ENCODE measurements around the gene XIRP1.

Gene XIRP1

DNA sequence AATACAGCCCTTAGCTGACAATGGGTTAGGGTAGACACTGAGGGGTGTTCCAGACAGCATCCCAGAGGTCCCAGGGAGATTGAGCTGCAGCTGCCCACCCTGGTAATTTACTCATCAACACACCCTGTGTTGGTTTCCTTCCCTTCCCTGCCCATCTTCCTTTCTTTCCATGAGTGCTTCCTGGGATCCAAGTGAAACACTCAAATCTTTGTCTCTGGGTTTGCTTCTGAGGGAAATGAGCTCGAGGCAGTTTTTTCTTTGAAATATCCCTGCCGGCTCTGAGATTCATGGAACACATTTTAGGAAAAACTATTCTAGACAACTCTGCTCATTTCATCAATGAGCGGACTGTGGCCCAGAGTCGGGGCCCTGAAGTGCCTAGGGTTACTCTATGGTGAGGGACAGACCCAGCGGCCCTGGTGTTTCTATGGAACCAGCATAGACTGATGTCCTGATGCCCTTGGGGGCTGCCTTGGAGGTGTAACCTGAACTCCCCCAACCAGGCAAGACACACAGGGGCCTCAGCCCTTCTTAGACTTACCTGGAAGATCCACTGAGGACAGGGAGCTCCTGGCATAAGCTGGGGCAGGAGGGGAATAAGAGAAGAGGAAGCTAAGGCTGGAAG lies 24.1 kb downstream of the XIRP1 start:
- H3K9ac ChIP-seq, result no peak overlapping the region
- no peaks in the 10 kb centered on the region for H3K36me3 ChIP-seq
- TF ChIP-seq Cebpa-rat (IDR thresholded peaks at IDR 0.05), result no peak
- no peaks in the 10 kb centered on the region for H3K27me3 ChIP-seq
- H3K4me1 ChIP-seq, result peaks cover 14% of the 10 kb centered on the region
- no peaks in the 10 kb centered on the region for H3K9me3 ChIP-seq
- H3K4me2 ChIP-seq, result no peak overlapping the region
- no peak overlapping the region for H3K4me3 ChIP-seq
- H4K20me1 ChIP-seq, result no peaks in the 10 kb centered on the region
- no peak overlapping the region for H3K27ac ChIP-seq

- no peaks in the 10 kb centered on the region for H3K9me3 ChIP-seq
- peaks cover 16% of the 10 kb centered on the region for H3K4me1 ChIP-seq
- no peaks in the 10 kb centered on the region for H3K36me3 ChIP-seq
- no peak overlapping the region for H3K9ac ChIP-seq
- no peak overlapping the region for H3K4me2 ChIP-seq
- TF ChIP-seq Cebpa-rat (IDR thresholded peaks at IDR 0.05), result no peak
- no peaks in the 10 kb centered on the region for H4K20me1 ChIP-seq
- no peaks in the 10 kb centered on the region for H3K27me3 ChIP-seq
- H3K4me3 ChIP-seq, result no peak overlapping the region
- no peak overlapping the region for H3K27ac ChIP-seq
Observed at GRCh38 chr3:39166932-39167532, 25.4 kb downstream of the XIRP1 start.

DNA sequence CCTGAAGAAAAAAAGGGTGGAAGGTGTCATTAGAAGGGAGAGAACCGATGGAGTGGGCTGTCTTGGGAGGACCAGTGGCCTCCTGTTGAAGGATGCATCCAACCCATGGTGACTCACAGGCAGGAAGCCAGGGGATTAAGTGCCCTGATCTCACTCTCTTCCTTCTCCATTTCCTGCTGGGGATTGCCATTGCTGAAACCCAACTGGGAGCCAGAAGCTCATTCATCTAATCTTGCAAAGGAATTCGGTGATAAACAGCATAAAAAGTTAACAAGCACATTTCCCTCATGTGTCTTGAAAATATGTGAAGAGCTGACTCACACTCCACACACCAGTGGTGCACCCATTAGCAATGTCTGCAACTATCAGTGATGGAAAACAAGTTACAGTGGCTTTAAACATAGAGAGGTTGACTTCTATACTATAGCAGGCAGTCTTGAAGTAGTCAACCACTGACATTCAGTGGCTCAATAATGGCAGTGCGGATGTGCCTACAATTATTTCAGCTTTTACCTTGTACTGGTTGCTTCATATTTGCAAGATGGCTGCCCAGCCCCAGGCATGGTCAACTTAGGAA lies 26.2 kb downstream of the XIRP1 start:
- no peak for TF ChIP-seq Cebpa-rat (IDR thresholded peaks at IDR 0.05)
- Histone ChIP-seq H3K4me1 (peaks cover 16% of the 10 kb centered on the region), H3K9me3 (no peaks in the 10 kb centered on the region), H3K4me3 (no peak overlapping the region), H3K27me3 (no peaks in the 10 kb centered on the region), H3K36me3 (no peaks in the 10 kb centered on the region), H3K4me2 (no peak overlapping the region), H3K9ac (no peak overlapping the region), H3K27ac (no peak overlapping the region), H4K20me1 (no peaks in the 10 kb centered on the region)

GRCh38 chr3:39165518-39165917 lies 26.9 kb downstream of the XIRP1 start:
- no peaks in the 10 kb centered on the region for H3K36me3 ChIP-seq
- H3K27me3 ChIP-seq, result no peaks in the 10 kb centered on the region
- no peak overlapping the region for H3K9ac ChIP-seq
- no peaks in the 10 kb centered on the region for H3K9me3 ChIP-seq
- H3K27ac ChIP-seq, result no peak overlapping the region
- H3K4me2 ChIP-seq, result no peak overlapping the region
- no peak overlapping the region for H3K4me3 ChIP-seq
- peaks cover 16% of the 10 kb centered on the region for H3K4me1 ChIP-seq
- no peaks in the 10 kb centered on the region for H4K20me1 ChIP-seq
- TF ChIP-seq Cebpa-rat (IDR thresholded peaks at IDR 0.05), result no peak

DNA sequence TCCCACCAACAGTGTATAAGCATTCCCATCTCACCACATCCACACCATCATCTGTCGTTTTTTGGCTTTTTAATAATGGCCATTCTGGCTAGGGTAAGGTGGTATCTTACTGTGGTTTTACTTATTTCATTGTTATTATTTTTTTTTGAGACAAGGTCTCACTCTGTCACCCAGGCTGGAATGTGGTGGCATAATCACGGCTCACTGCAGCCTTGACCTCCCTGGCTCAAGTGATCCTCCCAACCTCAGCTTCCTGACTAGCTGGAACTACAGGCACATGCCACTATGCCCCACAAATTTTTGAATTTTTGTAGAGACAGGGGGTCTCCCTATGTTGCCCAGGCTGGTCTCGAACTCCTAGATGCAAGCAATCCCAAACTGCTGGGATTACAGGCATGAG lies 28.0 kb downstream of the XIRP1 start:
- H3K9me3 ChIP-seq, result no peaks in the 10 kb centered on the region
- H3K4me2 ChIP-seq, result no peak overlapping the region
- H3K4me1 ChIP-seq, result peaks cover 16% of the 10 kb centered on the region
- TF ChIP-seq Cebpa-rat (IDR thresholded peaks at IDR 0.05), result no peak
- no peaks in the 10 kb centered on the region for H3K27me3 ChIP-seq
- H4K20me1 ChIP-seq, result no peaks in the 10 kb centered on the region
- no peaks in the 10 kb centered on the region for H3K36me3 ChIP-seq
- H3K27ac ChIP-seq, result no peak overlapping the region
- no peak overlapping the region for H3K4me3 ChIP-seq
- no peak overlapping the region for H3K9ac ChIP-seq

- Histone ChIP-seq H3K4me3 (no peak overlapping the region), H3K9me3 (no peaks in the 10 kb centered on the region), H3K27me3 (no peaks in the 10 kb centered on the region), H3K27ac (no peak overlapping the region), H4K20me1 (peaks cover 2% of the 10 kb centered on the region), H3K4me1 (peaks cover 10% of the 10 kb centered on the region; the same call in 1 of the 2 replicates), H3K36me3 (no peaks in the 10 kb centered on the region), H3K4me2 (no peak overlapping the region), H3K9ac (no peak overlapping the region)
- TF ChIP-seq Cebpa-rat (IDR thresholded peaks at IDR 0.05), result no peak
Observed at GRCh38 chr3:39158148-39158715, 34.2 kb downstream of the XIRP1 start.

DNA sequence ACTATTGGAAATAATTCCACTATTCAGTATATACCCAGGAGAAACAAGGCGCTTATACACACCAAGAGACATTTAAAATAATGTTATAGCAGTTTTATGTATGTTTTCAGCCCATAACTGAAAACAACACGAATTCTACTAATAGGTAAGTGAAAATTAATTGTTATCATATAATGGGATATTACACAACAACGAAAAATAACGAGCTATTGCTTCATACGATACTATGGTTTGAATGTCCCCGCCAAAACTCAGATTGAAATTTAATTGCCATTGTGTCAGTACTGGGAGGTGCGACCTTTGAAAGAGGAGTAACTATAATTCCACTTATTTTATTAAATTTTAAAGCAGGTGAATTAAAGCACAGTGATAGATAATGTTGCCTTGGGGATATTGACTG lies 35.0 kb downstream of the XIRP1 start:
- Histone ChIP-seq H4K20me1 (peaks cover 10% of the 10 kb centered on the region), H3K27me3 (no peaks in the 10 kb centered on the region), H3K36me3 (no peaks in the 10 kb centered on the region), H3K4me1 (peaks cover 9% of the 10 kb centered on the region; the same call in 1 of the 2 replicates), H3K4me3 (no peak overlapping the region), H3K9me3 (no peaks in the 10 kb centered on the region), H3K4me2 (no peak overlapping the region), H3K27ac (no peak overlapping the region), H3K9ac (no peak overlapping the region)
- no peak for TF ChIP-seq Cebpa-rat (IDR thresholded peaks at IDR 0.05)

DNA sequence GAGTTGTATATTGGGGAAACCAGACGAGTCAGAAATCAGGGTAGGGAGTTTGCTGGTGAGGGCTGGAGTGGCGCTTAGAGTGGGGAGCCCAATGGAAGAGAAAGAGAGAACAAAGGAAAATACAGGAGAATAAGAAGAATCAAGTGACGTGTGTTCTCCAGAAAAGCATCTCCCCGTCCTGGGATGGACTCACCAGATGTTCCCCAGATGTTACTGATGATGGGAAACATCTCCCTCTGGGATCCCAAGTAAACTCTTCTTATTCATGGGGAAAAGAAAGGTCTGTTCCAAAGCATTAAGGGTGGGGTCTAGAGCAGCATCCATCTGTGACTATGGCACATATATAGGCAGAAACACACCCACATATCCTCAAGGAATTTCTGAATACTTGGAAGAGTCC lies 36.0 kb downstream of the XIRP1 start:
- H3K4me1 ChIP-seq, result peaks cover 18% of the 10 kb centered on the region
- H3K4me2 ChIP-seq, result no peak overlapping the region
- H3K27ac ChIP-seq, result no peak overlapping the region
- H3K9me3 ChIP-seq, result no peaks in the 10 kb centered on the region
- H3K4me3 ChIP-seq, result no peak overlapping the region
- no peaks in the 10 kb centered on the region for H3K27me3 ChIP-seq
- no peak for TF ChIP-seq Cebpa-rat (IDR thresholded peaks at IDR 0.05)
- H4K20me1 ChIP-seq, result peaks cover 20% of the 10 kb centered on the region
- H3K36me3 ChIP-seq, result no peaks in the 10 kb centered on the region
- no peak overlapping the region for H3K9ac ChIP-seq

- Histone ChIP-seq H3K36me3 (no peaks in the 10 kb centered on the region), H3K4me3 (no peak overlapping the region), H3K9ac (no peak overlapping the region), H3K4me1 (peaks cover 38% of the 10 kb centered on the region), H3K27me3 (no peaks in the 10 kb centered on the region), H3K27ac (no peak overlapping the region), H3K4me2 (no peak overlapping the region), H3K9me3 (no peaks in the 10 kb centered on the region), H4K20me1 (peaks cover 31% of the 10 kb centered on the region)
- TF ChIP-seq Cebpa-rat (IDR thresholded peaks at IDR 0.05), result no peak
Observed at GRCh38 chr3:39154280-39155021, 37.9 kb downstream of the XIRP1 start.

DNA sequence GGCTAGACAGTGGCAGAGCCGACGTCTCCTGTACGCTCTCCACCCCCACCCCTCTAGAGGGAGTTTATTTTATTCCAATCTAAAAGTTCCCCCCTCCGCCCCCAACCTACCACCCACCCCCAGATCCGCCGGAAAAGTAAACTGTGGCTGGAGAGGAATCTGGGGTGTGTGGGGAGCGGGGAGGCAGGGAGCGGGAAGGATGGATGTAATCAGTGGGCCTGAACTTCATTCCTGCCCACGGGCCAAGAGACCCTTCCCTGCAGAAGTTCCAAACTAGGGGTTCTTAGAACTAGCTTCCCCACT lies 38.5 kb downstream of the XIRP1 start:
- no peaks in the 10 kb centered on the region for H3K36me3 ChIP-seq
- H3K27ac ChIP-seq, result peak overlapping the region; percentile 99; the same call in 1 of the 2 replicates
- H3K4me3 ChIP-seq, result peak overlapping the region; percentile 100

More for the DNA sequence above, 38.5 kb downstream of the XIRP1 start:
- H3K27me3 ChIP-seq, result no peaks in the 10 kb centered on the region
- peaks cover 31% of the 10 kb centered on the region for H4K20me1 ChIP-seq
- H3K9ac ChIP-seq, result peak overlapping the region; percentile 97; the same call in 1 of the 2 replicates
- H3K4me2 ChIP-seq, result peak overlapping the region; percentile 98
- no peak for TF ChIP-seq Cebpa-rat (IDR thresholded peaks at IDR 0.05)
- H3K9me3 ChIP-seq, result no peaks in the 10 kb centered on the region
- H3K4me1 ChIP-seq, result peaks cover 43% of the 10 kb centered on the region

Measured in BLaER1 (cell line).